Cardiac fibroblast (primary cell): ENCODE measurements around the gene STARD10.

Experiments
- DNase-seq, 2 donors: peaks; one replicate each; pipeline versions ENCODE4 v3.0.0 to v3.0.0-alpha.2; 2010; ENCODE audit warnings: low read depth in 2 of 2
- H3K4me3 ChIP-seq, 2 donors: replicated peaks in 1 of 2; 1 replicate in 1 of 2; 2 replicates in 1 of 2; pipeline ENCODE4 v1.5.1; 2011; ENCODE audit warnings: low read depth in 2 of 2, low read length in 2 of 2, mild to moderate bottlenecking in 2 of 2, moderate library complexity in 1 of 2
- TF ChIP-seq, protein P1 (sequence below): IDR thresholded peaks from one replicate; pipeline ENCODE4 v1.5.1; 2011; ENCODE audit warnings: low read depth, mild to moderate bottlenecking, low read length, inconsistent platforms

Gene STARD10

DNA sequence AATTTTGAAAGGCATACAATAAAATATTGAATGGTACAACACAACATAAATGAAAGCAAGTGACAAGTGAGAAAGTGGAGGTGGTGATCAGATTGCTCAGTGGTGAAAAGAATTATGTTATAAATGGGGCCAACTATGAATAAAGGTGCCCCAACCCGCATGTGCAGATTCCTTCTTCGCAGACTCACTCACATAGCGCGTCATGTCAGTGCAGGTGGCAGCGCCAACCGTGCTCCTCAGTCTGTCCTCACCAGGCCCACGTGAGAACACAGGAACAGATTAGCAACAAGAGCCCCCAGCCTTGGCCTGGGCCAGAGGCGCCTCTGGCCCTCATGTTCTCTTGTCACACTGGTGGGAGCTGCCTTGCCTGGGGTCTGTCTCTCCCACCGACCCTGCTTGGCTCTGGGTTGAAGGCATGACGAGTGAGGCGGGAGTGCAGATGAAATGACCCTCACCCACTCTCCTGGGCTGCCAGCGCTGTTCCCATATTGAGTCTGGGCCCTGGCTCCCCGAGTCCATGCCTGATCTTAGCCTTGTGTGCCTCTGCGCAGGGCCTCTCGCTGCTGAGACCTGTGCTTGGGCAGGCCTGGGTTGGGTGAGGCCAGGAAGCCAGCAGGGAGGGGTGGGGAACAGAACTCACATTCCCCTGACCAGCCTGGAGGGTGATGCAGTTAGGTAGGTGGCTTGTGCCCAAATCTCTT is 26.7 kb upstream of the STARD10 start:
- DNase-seq = no peak
- TF ChIP-seq, protein P1, sequence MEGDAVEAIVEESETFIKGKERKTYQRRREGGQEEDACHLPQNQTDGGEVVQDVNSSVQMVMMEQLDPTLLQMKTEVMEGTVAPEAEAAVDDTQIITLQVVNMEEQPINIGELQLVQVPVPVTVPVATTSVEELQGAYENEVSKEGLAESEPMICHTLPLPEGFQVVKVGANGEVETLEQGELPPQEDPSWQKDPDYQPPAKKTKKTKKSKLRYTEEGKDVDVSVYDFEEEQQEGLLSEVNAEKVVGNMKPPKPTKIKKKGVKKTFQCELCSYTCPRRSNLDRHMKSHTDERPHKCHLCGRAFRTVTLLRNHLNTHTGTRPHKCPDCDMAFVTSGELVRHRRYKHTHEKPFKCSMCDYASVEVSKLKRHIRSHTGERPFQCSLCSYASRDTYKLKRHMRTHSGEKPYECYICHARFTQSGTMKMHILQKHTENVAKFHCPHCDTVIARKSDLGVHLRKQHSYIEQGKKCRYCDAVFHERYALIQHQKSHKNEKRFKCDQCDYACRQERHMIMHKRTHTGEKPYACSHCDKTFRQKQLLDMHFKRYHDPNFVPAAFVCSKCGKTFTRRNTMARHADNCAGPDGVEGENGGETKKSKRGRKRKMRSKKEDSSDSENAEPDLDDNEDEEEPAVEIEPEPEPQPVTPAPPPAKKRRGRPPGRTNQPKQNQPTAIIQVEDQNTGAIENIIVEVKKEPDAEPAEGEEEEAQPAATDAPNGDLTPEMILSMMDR = no peak
- H3K4me3 ChIP-seq = no peak overlapping the region

GRCh38 chr11:72818971-72819370 is 25.1 kb upstream of the STARD10 start:
- DNase-seq = no peak
- no peak overlapping the region for H3K4me3 ChIP-seq
- TF ChIP-seq, protein P1 = no peak

DNA sequence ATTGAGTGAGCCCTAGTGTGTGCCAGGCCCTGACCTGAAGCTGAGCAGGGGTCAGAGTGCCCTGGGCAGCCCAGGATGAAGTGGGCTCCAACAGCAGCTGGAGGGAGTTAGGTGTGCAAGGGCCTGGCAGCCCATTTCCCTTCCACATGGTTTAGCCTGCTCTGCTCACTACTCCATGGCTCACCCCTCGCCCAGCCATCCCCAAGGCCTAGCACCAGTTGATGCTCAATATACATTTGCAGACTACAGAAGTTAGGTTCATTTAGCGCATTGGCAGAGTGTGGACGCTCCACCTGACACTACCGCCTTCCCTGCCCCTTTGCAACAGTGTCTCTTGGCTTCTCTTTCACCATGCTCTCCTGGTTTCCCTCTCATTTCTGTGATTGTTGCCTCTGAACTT is 24.1 kb upstream of the STARD10 start:
- no peak for DNase-seq
- H3K4me3 ChIP-seq = no peak overlapping the region
- TF ChIP-seq, protein P1 = no peak

- DNase-seq = no peak
- no peak overlapping the region for H3K4me3 ChIP-seq
- TF ChIP-seq, protein P1 = no peak
Observed at GRCh38 chr11:72816404-72816990, 22.6 kb upstream of the STARD10 start.

DNA sequence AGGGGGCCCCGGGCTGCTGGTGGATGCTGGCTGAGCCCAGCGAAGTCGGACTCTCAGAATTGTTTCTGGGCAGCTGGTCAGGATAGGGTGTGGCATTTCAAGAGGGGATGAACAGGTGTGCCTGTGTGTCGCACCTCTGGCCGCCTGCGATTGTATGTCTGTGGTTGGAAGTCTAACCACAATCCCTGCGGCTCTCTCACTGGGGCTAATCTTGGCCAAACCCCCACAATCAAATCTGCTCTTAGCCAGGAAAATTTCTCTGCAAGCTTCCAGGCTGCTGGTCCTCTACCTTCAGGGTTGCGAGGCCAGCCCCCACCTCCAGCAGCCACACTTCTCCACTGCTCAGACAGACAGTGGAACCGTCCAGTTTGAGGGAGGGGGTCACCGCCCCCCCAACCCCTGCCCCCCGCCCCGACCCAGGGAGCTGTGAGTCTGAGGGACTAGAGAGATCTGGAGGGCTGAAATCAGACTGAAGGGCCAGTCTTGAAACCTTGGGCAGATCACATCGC is 21.3 kb upstream of the STARD10 start:
- TF ChIP-seq, protein P1 = no peak

GRCh38 chr11:72814286-72815109 is 20.7 kb upstream of the STARD10 start, which contains the start of gene ATG16L2:
ATG16L2 (plus strand) TSS chr11:72814411; CDS start chr11:72814446, 35 bp downstream.
- peak; percentile 88 for DNase-seq
- TF ChIP-seq, protein P1 = no peak
- H3K4me3 ChIP-seq = peak within 1 kb of the TSS; percentile 65 to 94

More for the DNA sequence above, 21.3 kb upstream of the STARD10 start:
- DNase-seq = no peak
- H3K4me3 ChIP-seq = peak overlapping the region; percentile 65 to 94
